Naive thymus-derived CD8-positive, alpha-beta T cell (primary cell): ENCODE data around the gene RHBDF2. TPM values are rescaled to one million over a fixed set of nuclear protein-coding genes. Genes with fewer than 3 reads are reported as not detected.
A peak's percentile ranks its signal among the peaks of the same experiment; 100 is the strongest.

Experiments used
- ATAC-seq, 2 donors: fragments of 150-1000 bp; cut with Tn5 transposase in 1 of 2; sonication (Bioruptor Pico), chemical (Tn5 transposase) in 1 of 2; 1 replicate in 1 of 2; 2 replicates in 1 of 2; pipeline ENCODE4 v1.10.0; 2021; ENCODE audit warnings: mild to moderate bottlenecking in 2 of 2, moderate library complexity in 2 of 2
- POLR2A ChIA-PET: fragments of 350-600 bp; sonication (Branson Sonifier 250); formaldehyde crosslinking; loops from one replicate; lab custom pipeline; 2021; ENCODE audit warnings: antibody characterized with exemption; lab: Charles Lee
- DNase-seq, 10 donors: peaks; one replicate each; pipeline versions ENCODE4 v3.0.0 to v3.0.0-alpha.2; 2020 to 2022
- H3K27ac Mint-ChIP-seq, 10 donors: one replicate each; pipeline ENCODE4 v1.8.0; 2020 to 2022; ENCODE audit warnings: mild to moderate bottlenecking in 10 of 10, mixed read lengths in 10 of 10, moderate library complexity in 4 of 10, inconsistent platforms in 1 of 10
- H3K27me3 Mint-ChIP-seq, 5 donors: one replicate each; pipeline ENCODE4 v1.8.0; 2021 to 2022; ENCODE audit warnings: mixed read lengths in 5 of 5
- H3K36me3 Mint-ChIP-seq, 3 donors: one replicate each; pipeline ENCODE4 v1.8.0; 2020 to 2022; ENCODE audit warnings: mixed read lengths in 3 of 3, mild to moderate bottlenecking in 2 of 3, inconsistent platforms in 1 of 3
- H3K4me1 Mint-ChIP-seq, 4 donors: one replicate each; pipeline ENCODE4 v1.8.0; 2021 to 2022; ENCODE audit warnings: mixed read lengths in 4 of 4
- H3K4me3 Mint-ChIP-seq, 10 donors: one replicate each; pipeline ENCODE4 v1.8.0; 2020 to 2022; ENCODE audit warnings: mild to moderate bottlenecking in 10 of 10, mixed read lengths in 10 of 10, moderate library complexity in 6 of 10, inconsistent platforms in 1 of 10
- H3K9me3 Mint-ChIP-seq, 9 donors: one replicate each; pipeline ENCODE4 v1.8.0; 2020 to 2022; ENCODE audit warnings: mixed read lengths in 9 of 9, mild to moderate bottlenecking in 3 of 9, inconsistent platforms in 1 of 9, moderate library complexity in 1 of 9
- polyA plus RNA-seq, 3 donors: library from polyadenylated mRNA; unstranded; fragments of 300-500 nt; fragmentation: Illumina TruSeq; gene quantifications; one replicate each; pipeline ENCODE4 v1.2.3, GENCODE V29; 2021
- total RNA-seq, 8 experiments: library from RNA in 2 of 8; stranded (reverse) in 2 of 8; gene quantifications; one replicate each; pipeline ENCODE4 v1.2.3 and lab custom pipeline; 2021 to 2026

The RHBDF2 gene
- total and polyA plus RNA-seq, 5 experiments from 2014 or later, result 4.8 to 62.4 (median 10.2) TPM

- POLR2A ChIA-PET, result interaction anchor here (0.6 to 1.7 kb wide), 5 partner anchors 9 to 28 kb away, joined by 3 to 9 read pairs (median 4); partner anchors contain the start of genes RHBDF2 and UBE2O
- DNase-seq (peak in 1 of 10 donors; percentile 34), ATAC-seq (peak; percentile 40 to 49)
- peaks cover 19 to 48% (median 22%) of the 10 kb centered on the region in 4 donors for H3K4me1 Mint-ChIP-seq
- no peaks in the 10 kb centered on the region for H3K27me3 Mint-ChIP-seq
- peaks cover 0 to 1% (median 0%) of the 10 kb centered on the region in 9 donors for H3K9me3 Mint-ChIP-seq
- peak overlapping the region in 6 of 10 donors; percentile 3 to 60 (median 31) for H3K4me3 Mint-ChIP-seq
- H3K27ac Mint-ChIP-seq, result peak overlapping the region in 8 of 10 donors; percentile 17 to 74 (median 64)
- H3K36me3 Mint-ChIP-seq, result peaks cover 0 to 7% (median 3%) of the 10 kb centered on the region in 3 donors
Measured at GRCh38 chr17:76481071-76481655, 20.1 kb downstream of the RHBDF2 start.

DNA sequence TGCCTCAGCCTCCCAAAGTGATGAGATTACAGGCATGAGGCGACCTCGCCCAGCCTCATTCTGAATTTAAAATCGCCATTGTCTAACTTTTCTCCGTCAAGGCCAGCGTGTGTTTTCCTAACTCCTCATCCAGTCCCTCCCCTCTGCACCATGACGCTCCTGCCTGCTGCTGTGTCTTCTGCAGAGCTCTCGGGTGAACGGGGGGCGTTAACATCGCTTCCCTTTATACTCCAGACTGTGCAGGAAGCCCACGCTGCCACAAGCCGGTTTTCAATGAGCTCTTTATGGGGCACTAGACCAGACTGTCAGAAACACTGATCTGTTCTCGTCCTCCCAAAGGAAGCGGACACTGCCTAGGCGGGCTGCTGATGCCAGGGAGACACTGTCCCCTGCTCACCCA is 20.6 kb downstream of the RHBDF2 start:
- peaks cover 0 to 8% (median 3%) of the 10 kb centered on the region in 3 donors for H3K36me3 Mint-ChIP-seq
- H3K4me1 Mint-ChIP-seq, result peaks cover 17 to 46% (median 19%) of the 10 kb centered on the region in 4 donors
- H3K27ac Mint-ChIP-seq, result peak overlapping the region; percentile 17 to 91 (median 70)
- H3K9me3 Mint-ChIP-seq, result peaks cover 0 to 1% (median 0%) of the 10 kb centered on the region in 9 donors
- POLR2A ChIA-PET, result interaction anchor here (1.1 to 1.7 kb wide), 4 partner anchors 10 to 27 kb away, joined by 3 to 9 read pairs (median 4); partner anchors contain the start of genes RHBDF2 and UBE2O
- peak overlapping the region in 8 of 10 donors; percentile 3 to 59 (median 30) for H3K4me3 Mint-ChIP-seq
- H3K27me3 Mint-ChIP-seq, result no peaks in the 10 kb centered on the region
- peak in 5 of 10 donors; percentile 27 to 59 (median 44) for DNase-seq
- peak; percentile 77 to 97 for ATAC-seq

GRCh38 chr17:76479515-76480060 is 21.6 kb downstream of the RHBDF2 start:
- Mint-ChIP-seq H3K27ac (no peak overlapping the region), H3K9me3 (peaks cover 0 to 1% (median 0%) of the 10 kb centered on the region in 9 donors), H3K4me1 (peaks cover 16 to 39% (median 17%) of the 10 kb centered on the region in 4 donors), H3K4me3 (peak overlapping the region in 1 of 10 donors; percentile 64), H3K27me3 (no peaks in the 10 kb centered on the region), H3K36me3 (peaks cover 0 to 7% (median 6%) of the 10 kb centered on the region in 3 donors)
- DNase-seq, result no peak
- POLR2A ChIA-PET, result interaction anchor here (1.6 kb wide), 1 partner anchor 22 kb away, joined by 3 read pairs; the partner anchor contains the start of gene RHBDF2
- ATAC-seq, result no peak

DNA sequence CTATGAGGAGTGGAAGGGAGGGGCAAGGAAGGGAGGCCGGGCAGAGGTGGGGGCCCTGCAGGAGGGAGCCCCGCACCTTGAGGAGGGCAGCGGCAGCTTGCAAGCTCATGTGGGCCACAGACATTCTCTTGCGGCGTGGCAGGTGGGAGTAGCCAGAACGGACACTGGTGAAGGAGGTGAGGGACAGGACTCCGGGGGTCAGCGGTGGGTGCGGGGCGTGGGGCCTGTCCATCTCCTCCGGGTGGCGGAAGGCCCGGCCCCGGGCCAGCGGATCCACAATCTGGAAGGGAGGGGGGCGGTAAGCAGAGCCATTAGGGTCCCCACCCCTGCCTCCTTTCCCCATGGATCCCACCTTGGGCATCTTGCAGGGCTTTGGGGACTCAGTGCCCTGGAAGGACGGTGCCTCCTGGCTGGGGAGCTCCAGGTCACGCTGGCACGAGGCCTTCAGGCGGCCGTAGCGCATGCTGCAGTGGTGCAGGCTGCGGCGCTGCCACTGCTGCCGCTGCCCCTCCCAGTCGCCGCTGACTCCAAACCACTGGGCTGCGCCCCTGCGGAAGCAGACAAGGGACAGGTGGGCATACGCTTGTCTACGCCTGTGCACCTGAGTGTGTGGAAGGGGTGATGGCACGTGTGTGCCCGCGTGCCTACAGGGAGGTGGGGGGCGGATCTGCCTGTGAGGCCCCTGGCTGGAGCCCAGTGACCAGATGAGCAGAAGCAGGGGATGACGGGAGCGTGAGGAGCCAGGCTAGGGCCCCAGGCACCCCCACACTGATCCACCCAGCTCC is 22.3 kb downstream of the RHBDF2 start:
- H3K36me3 Mint-ChIP-seq, result peaks cover 0 to 7% (median 5%) of the 10 kb centered on the region in 3 donors
- ATAC-seq (no peak), DNase-seq (no peak)
- H3K27ac Mint-ChIP-seq, result no peak overlapping the region
- POLR2A ChIA-PET, result interaction anchor here (0.7 kb wide), 1 partner anchor 12 kb away, joined by 3 read pairs; no protein-coding TSS in a partner anchor
- H3K9me3 Mint-ChIP-seq, result no peaks in the 10 kb centered on the region
- H3K27me3 Mint-ChIP-seq, result no peaks in the 10 kb centered on the region
- peaks cover 13 to 33% (median 16%) of the 10 kb centered on the region in 4 donors for H3K4me1 Mint-ChIP-seq
- no peak overlapping the region for H3K4me3 Mint-ChIP-seq

DNA sequence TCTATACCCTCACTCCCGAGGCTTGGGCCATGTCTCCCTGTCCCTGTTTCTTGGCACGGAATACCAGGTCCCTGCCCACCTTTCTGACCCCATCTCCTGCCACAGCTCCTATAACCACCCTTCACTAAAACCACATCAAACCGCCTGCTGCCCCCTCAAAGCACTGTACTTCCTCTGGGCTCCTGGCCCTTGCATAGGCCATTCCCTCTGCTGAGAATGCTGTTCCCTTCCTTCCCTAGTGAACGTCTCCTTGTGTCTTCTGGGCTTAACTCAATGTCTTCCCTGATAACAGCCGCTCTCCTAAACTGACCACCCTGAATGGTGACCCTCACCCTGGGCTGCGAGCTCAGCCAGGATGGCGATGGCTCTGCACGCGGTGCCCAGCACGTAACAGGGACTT is 23.1 kb downstream of the RHBDF2 start:
- no peaks in the 10 kb centered on the region for H3K9me3 Mint-ChIP-seq
- peaks cover 13 to 27% (median 17%) of the 10 kb centered on the region in 4 donors for H3K4me1 Mint-ChIP-seq
- peaks cover 0 to 8% (median 7%) of the 10 kb centered on the region in 3 donors for H3K36me3 Mint-ChIP-seq
- no peak for DNase-seq
- no peak for ATAC-seq
- no peak overlapping the region for H3K4me3 Mint-ChIP-seq
- no peaks in the 10 kb centered on the region for H3K27me3 Mint-ChIP-seq
- peak overlapping the region in 3 of 10 donors; percentile 42 to 81 (median 69) for H3K27ac Mint-ChIP-seq
- POLR2A ChIA-PET, result no interaction called here

- no peak overlapping the region for H3K27ac Mint-ChIP-seq
- H3K27me3 Mint-ChIP-seq, result no peaks in the 10 kb centered on the region
- DNase-seq (no peak), ATAC-seq (no peak)
- POLR2A ChIA-PET, result interaction anchor here (1.0 kb wide), 1 partner anchor 10 kb away, joined by 3 read pairs; the partner anchor contains the start of gene AANAT
- H3K36me3 Mint-ChIP-seq, result peaks cover 0 to 10% (median 7%) of the 10 kb centered on the region in 3 donors
- no peak overlapping the region for H3K4me3 Mint-ChIP-seq
- no peaks in the 10 kb centered on the region for H3K9me3 Mint-ChIP-seq
- H3K4me1 Mint-ChIP-seq, result peaks cover 13 to 22% (median 17%) of the 10 kb centered on the region in 4 donors
Measured at GRCh38 chr17:76477576-76477975, 23.6 kb downstream of the RHBDF2 start.

GRCh38 chr17:76476736-76477135 is 24.5 kb downstream of the RHBDF2 start:
- no peaks in the 10 kb centered on the region for H3K9me3 Mint-ChIP-seq
- peaks cover 0 to 11% (median 8%) of the 10 kb centered on the region in 3 donors for H3K36me3 Mint-ChIP-seq
- no peaks in the 10 kb centered on the region for H3K27me3 Mint-ChIP-seq
- POLR2A ChIA-PET, result interaction anchor here (1.0 kb wide), 1 partner anchor 9 kb away, joined by 3 read pairs; the partner anchor contains the start of gene AANAT
- DNase-seq, result no peak
- peaks cover 10 to 15% (median 13%) of the 10 kb centered on the region in 4 donors for H3K4me1 Mint-ChIP-seq
- ATAC-seq, result no peak
- H3K27ac Mint-ChIP-seq, result no peak overlapping the region
- H3K4me3 Mint-ChIP-seq, result no peak overlapping the region

DNA sequence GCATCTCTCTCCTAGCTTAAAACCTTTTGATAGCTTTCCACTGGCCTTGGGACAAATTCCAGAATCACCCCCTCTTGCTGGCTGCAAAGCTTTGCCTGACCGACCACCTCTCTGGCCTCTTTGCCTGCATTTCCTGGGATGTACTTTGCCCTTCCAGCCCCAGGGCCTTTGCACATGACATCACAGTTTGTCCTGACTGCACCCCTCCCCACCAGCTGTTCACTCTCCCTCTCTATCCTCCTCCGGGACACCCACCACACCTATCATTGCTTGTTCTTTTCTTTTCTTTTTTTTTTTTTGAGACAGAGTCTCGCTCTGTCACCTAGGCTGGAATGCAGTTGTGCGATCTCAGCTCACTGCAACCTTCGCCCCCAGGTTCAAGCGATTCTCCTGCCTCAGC is 25.9 kb downstream of the RHBDF2 start:
- POLR2A ChIA-PET, result interaction anchor here (0.9 kb wide), 3 partner anchors 9 to 39 kb away, joined by 3 read pairs; partner anchors contain the start of gene RHBDF2
- Mint-ChIP-seq H3K27ac (no peak overlapping the region), H3K4me1 (peaks cover under 1 to 4% (median 3%) of the 10 kb centered on the region in 4 donors), H3K9me3 (no peaks in the 10 kb centered on the region), H3K27me3 (no peaks in the 10 kb centered on the region), H3K4me3 (no peak overlapping the region), H3K36me3 (peaks cover 0 to 20% (median 11%) of the 10 kb centered on the region in 3 donors)
- DNase-seq (no peak), ATAC-seq (no peak)

GRCh38 chr17:76474894-76475293 is 26.3 kb downstream of the RHBDF2 start:
- H3K4me3 Mint-ChIP-seq, result no peak overlapping the region
- no peak overlapping the region for H3K27ac Mint-ChIP-seq
- ATAC-seq, result no peak
- H3K4me1 Mint-ChIP-seq, result peaks cover 0 to 4% (median 2%) of the 10 kb centered on the region in 4 donors
- no peak for DNase-seq
- H3K36me3 Mint-ChIP-seq, result peaks cover 0 to 20% (median 11%) of the 10 kb centered on the region in 3 donors
- no peaks in the 10 kb centered on the region for H3K27me3 Mint-ChIP-seq
- H3K9me3 Mint-ChIP-seq, result no peaks in the 10 kb centered on the region
- POLR2A ChIA-PET, result interaction anchor here (0.9 kb wide), 3 partner anchors 8 to 40 kb away, joined by 3 read pairs; partner anchors contain the start of gene RHBDF2

DNA sequence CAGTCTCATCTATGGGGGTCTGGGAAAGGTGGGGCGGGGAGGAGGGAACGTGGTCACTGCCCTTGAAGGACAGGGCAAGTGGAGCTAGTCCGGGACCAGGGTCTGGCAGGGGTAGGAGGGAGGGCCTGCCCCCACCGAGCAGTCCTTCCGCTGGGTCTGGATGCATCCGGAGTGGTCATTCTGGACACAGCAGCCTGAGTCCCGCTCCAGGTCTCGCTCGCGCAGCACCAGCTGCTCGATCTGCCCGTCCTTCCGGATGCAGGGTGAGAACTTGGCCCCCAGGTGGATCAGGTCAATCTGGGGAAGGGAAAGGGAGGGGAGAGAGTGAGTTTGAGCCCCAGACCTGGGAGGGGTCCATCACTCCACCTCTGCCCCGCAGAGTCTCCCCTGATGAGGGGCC is 27.0 kb downstream of the RHBDF2 start:
- Mint-ChIP-seq H3K27ac (no peak overlapping the region), H3K4me3 (no peak overlapping the region), H3K9me3 (no peaks in the 10 kb centered on the region), H3K36me3 (peaks cover 0 to 20% (median 10%) of the 10 kb centered on the region in 3 donors), H3K27me3 (no peaks in the 10 kb centered on the region), H3K4me1 (peaks cover 0 to 4% (median 1%) of the 10 kb centered on the region in 4 donors)
- DNase-seq, result no peak
- POLR2A ChIA-PET, result interaction anchor here (0.9 kb wide), 1 partner anchor 28 kb away, joined by 3 read pairs; the partner anchor contains the start of gene RHBDF2
- ATAC-seq, result no peak

DNA sequence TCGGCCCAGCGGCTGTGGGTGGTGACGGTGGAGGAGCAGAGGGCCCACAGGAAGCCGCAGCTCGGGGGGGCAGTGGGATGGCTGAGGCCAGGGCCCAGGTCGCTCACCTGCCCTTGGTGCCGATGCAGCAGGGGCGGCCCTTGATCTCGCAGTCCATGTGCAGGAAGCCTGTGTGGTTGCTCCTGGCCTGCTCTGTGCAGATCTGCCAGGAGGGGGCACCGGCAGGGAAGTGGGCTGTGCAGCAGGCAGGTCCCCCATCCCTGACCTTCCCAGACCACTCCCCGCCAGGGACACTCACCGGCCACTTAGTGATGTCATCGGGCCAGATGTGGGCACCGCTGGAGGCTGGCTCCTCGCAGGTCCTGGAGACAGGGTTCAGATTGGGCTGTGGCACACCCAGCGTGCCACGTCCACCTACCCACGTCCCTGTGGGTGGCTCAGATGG is 27.7 kb downstream of the RHBDF2 start:
- Mint-ChIP-seq H3K4me3 (no peak overlapping the region), H3K9me3 (no peaks in the 10 kb centered on the region), H3K27me3 (no peaks in the 10 kb centered on the region), H3K36me3 (peaks cover 0 to 20% (median 10%) of the 10 kb centered on the region in 3 donors), H3K27ac (peak overlapping the region in 2 of 10 donors; percentile 24 to 63), H3K4me1 (peaks cover 0 to 4% (median 1%) of the 10 kb centered on the region in 4 donors)
- DNase-seq (no peak), ATAC-seq (peak; percentile 32 to 53)
- POLR2A ChIA-PET, result interaction anchor here (0.9 kb wide), 1 partner anchor 10 kb away, joined by 3 read pairs; no protein-coding TSS in a partner anchor
